DOHH2 (cell line): Measurements from ENCODE around the gene GMPPA.

Experiments used
- EZH2phosphoT487 ChIP-seq: fragments of 200-600 bp; sonication (generic); IDR thresholded peaks from 2 replicates; pipeline ENCODE4 v1.6.1; 2017; ENCODE audit warnings: borderline replicate concordance, mild to moderate bottlenecking, antibody characterized with exemption, low read length, moderate library complexity, mixed read lengths
- TF ChIP-seq, protein P1 (sequence below): fragments of 200-600 bp; sonication (generic); IDR thresholded peaks from one replicate; pipeline ENCODE4 v1.5.1; 2014; ENCODE audit warnings: antibody characterized with exemption, mild to moderate bottlenecking, low read depth, low read length; ENCODE audit not compliant: poor library complexity, severe bottlenecking

DNA sequence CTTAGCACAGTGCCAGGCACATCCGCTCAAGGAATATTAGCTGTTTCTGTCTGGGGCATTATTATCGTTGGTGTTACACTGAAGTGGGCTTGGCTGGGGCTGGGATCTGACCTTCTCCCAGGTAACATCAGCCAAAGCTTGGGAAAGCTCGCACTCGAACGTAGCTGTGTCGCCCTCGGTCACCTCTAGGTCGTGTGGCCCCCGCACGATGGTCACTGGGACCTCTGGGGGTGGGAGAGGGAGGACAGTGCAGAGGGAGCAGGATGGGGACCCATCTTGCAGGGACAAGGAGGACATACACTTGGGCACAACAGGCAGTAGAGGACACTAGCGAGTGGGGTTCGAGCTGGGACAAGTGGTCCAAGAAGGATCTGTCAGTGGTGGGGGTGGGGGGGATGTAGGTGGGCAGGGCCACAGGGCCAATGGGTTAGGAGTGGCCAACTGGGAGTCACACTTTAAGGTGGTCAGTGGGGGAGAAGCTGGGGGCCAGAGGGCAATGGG, 54.8 kb downstream of the GMPPA start:
- TF ChIP-seq, protein P1, sequence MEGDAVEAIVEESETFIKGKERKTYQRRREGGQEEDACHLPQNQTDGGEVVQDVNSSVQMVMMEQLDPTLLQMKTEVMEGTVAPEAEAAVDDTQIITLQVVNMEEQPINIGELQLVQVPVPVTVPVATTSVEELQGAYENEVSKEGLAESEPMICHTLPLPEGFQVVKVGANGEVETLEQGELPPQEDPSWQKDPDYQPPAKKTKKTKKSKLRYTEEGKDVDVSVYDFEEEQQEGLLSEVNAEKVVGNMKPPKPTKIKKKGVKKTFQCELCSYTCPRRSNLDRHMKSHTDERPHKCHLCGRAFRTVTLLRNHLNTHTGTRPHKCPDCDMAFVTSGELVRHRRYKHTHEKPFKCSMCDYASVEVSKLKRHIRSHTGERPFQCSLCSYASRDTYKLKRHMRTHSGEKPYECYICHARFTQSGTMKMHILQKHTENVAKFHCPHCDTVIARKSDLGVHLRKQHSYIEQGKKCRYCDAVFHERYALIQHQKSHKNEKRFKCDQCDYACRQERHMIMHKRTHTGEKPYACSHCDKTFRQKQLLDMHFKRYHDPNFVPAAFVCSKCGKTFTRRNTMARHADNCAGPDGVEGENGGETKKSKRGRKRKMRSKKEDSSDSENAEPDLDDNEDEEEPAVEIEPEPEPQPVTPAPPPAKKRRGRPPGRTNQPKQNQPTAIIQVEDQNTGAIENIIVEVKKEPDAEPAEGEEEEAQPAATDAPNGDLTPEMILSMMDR: no peak
- no peak for TF ChIP-seq EZH2phosphoT487
